ENCODE data around the gene TUT4.

TUT4 gene

DNA sequence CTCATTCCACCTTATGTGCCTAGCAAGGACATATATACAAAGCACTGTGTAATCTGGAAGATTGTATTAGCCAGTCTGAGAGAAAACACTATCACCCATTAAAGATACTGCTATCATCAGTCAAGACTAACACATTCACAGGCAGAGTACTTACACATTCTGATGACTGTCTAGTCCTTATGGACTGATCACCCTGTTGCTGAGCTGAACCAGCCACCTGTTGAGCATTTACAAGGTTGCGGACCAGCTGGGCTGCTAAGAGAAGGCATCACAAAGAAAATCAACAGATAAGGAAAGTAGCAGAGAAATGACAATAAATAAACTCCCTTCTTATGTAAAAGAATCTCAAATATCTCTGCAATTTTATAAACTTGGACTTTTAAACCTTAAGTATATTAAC lies 117.7 kb downstream of the TUT4 start:
- Histone ChIP-seq H2AFZ (ENCODE audit: low read depth, low read length, severe bottlenecking) (no peak overlapping the region), H3K9me3 (ENCODE audit: insufficient read depth, low read length) (no peaks in the 10 kb centered on the region), H3K27me3 (ENCODE audit: low read length) (no peaks in the 10 kb centered on the region), H3K36me3 (ENCODE audit: low read length) (peaks cover 35% of the 10 kb centered on the region; the same call in 1 of the 2 replicates), H3K4me2 (ENCODE audit: low read depth, low read length, poor library complexity, severe bottlenecking) (no peak overlapping the region), H3K9me2 (replicated peaks; ENCODE audit: insufficient read depth, low read length) (no peaks in the 10 kb centered on the region), H4K20me1 (ENCODE audit: low read depth, low read length) (no peaks in the 10 kb centered on the region), H3K9ac (ENCODE audit: low read length) (no peak overlapping the region), H3F3A (ENCODE audit: insufficient read depth) (no peaks in the 10 kb centered on the region), H3K4me3 (ENCODE audit: insufficient read depth, low read length, poor library complexity, severe bottlenecking) (no peak overlapping the region), H3K79me2 (ENCODE audit: insufficient read depth, low read length) (no peaks in the 10 kb centered on the region), H3K27ac (ENCODE audit: low read depth, low read length) (no peak overlapping the region)
- TF ChIP-seq, protein P1, sequence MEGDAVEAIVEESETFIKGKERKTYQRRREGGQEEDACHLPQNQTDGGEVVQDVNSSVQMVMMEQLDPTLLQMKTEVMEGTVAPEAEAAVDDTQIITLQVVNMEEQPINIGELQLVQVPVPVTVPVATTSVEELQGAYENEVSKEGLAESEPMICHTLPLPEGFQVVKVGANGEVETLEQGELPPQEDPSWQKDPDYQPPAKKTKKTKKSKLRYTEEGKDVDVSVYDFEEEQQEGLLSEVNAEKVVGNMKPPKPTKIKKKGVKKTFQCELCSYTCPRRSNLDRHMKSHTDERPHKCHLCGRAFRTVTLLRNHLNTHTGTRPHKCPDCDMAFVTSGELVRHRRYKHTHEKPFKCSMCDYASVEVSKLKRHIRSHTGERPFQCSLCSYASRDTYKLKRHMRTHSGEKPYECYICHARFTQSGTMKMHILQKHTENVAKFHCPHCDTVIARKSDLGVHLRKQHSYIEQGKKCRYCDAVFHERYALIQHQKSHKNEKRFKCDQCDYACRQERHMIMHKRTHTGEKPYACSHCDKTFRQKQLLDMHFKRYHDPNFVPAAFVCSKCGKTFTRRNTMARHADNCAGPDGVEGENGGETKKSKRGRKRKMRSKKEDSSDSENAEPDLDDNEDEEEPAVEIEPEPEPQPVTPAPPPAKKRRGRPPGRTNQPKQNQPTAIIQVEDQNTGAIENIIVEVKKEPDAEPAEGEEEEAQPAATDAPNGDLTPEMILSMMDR (IDR thresholded peaks at IDR 0.05; ENCODE audit: insufficient read depth, low read length, poor library complexity, severe bottlenecking), result no peak
- no peak for TF ChIP-seq EZH2phosphoT487 (conservative IDR thresholded peaks at IDR 0.05; ENCODE audit: low read length)

DNA sequence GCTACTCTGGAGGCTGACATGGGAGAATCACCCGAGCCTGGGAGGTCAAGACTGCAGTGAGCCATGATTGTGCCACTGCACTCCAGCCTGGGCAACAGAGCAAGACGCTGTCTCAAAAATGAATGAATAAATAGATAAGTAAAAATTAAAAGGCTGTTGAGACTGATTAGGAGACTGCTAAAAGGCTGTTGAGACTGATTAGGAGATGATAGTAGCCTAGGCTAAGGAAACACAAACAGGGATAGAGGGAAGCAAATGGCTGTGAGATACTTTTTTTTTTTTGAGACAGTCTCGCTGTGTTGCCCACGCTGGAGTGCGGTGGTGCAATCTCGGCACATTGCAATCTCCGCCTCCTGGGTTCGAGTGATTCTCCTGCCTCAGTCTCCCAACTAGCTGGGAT lies 120.1 kb downstream of the TUT4 start:
- no peak overlapping the region for H3K4me2 ChIP-seq (ENCODE audit: low read depth, low read length, poor library complexity, severe bottlenecking)
- TF ChIP-seq, protein P1 (IDR thresholded peaks at IDR 0.05; ENCODE audit: insufficient read depth, low read length, poor library complexity, severe bottlenecking), result no peak
- no peak for TF ChIP-seq EZH2phosphoT487 (conservative IDR thresholded peaks at IDR 0.05; ENCODE audit: low read length)
- no peak overlapping the region for H3K9ac ChIP-seq (ENCODE audit: low read length)

DNA sequence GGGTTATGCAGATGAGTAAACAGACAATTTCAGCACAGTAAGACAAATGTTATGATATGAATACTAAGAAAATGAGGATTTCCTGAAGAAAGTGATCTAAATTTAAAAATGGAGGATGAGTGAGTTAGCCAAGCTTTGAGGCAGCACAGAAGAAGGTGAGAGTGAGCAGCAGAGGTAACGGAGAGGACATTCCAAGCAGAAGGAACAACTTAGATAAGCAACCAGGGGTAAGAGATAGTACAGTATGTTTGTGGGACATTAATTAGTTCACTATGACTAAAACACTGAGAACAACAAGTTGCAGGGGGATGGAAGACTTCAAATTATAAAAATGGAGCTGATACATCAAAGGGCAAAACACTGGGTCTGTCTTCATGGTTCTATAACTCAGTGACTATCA lies 125.7 kb downstream of the TUT4 start:
- Histone ChIP-seq H2AFZ (ENCODE audit: low read depth, low read length, severe bottlenecking) (no peak overlapping the region), H4K20me1 (ENCODE audit: low read depth, low read length) (no peaks in the 10 kb centered on the region), H3K9me2 (replicated peaks; ENCODE audit: insufficient read depth, low read length) (no peaks in the 10 kb centered on the region), H3K27ac (ENCODE audit: low read depth, low read length) (no peak overlapping the region), H3K4me3 (ENCODE audit: insufficient read depth, low read length, poor library complexity, severe bottlenecking) (no peak overlapping the region), H3K9me3 (ENCODE audit: insufficient read depth, low read length) (no peaks in the 10 kb centered on the region), H3K4me2 (ENCODE audit: low read depth, low read length, poor library complexity, severe bottlenecking) (no peak overlapping the region), H3K79me2 (ENCODE audit: insufficient read depth, low read length) (no peaks in the 10 kb centered on the region; the same call in 1 of the 2 replicates), H3F3A (ENCODE audit: insufficient read depth) (peaks cover 33% of the 10 kb centered on the region; the same call in 1 of the 2 replicates), H3K36me3 (ENCODE audit: low read length) (peaks cover 31% of the 10 kb centered on the region; the same call in 1 of the 2 replicates), H3K9ac (ENCODE audit: low read length) (no peak overlapping the region), H3K27me3 (ENCODE audit: low read length) (no peaks in the 10 kb centered on the region)
- no peak for TF ChIP-seq EZH2phosphoT487 (conservative IDR thresholded peaks at IDR 0.05; ENCODE audit: low read length)
- TF ChIP-seq, protein P1 (IDR thresholded peaks at IDR 0.05; ENCODE audit: insufficient read depth, low read length, poor library complexity, severe bottlenecking), result no peak

More for the DNA sequence above, 120.1 kb downstream of the TUT4 start:
- 0 out of 2 replicates have a peak, but pooled peaks cover under 1% of the 10 kb centered on the region for H3F3A ChIP-seq (ENCODE audit: insufficient read depth)
- H3K79me2 ChIP-seq (ENCODE audit: insufficient read depth, low read length), result no peaks in the 10 kb centered on the region
- H3K27ac ChIP-seq (ENCODE audit: low read depth, low read length), result no peak overlapping the region
- H3K4me3 ChIP-seq (ENCODE audit: insufficient read depth, low read length, poor library complexity, severe bottlenecking), result no peak overlapping the region
- H3K9me3 ChIP-seq (ENCODE audit: insufficient read depth, low read length), result no peaks in the 10 kb centered on the region
- no peaks in the 10 kb centered on the region for H3K27me3 ChIP-seq (ENCODE audit: low read length)
- no peaks in the 10 kb centered on the region for H3K9me2 ChIP-seq (replicated peaks; ENCODE audit: insufficient read depth, low read length)
- H4K20me1 ChIP-seq (ENCODE audit: low read depth, low read length), result no peaks in the 10 kb centered on the region
- no peak overlapping the region for H2AFZ ChIP-seq (ENCODE audit: low read depth, low read length, severe bottlenecking)
- H3K36me3 ChIP-seq (ENCODE audit: low read length), result peaks cover 29% of the 10 kb centered on the region; the same call in 1 of the 2 replicates

Measured in SU-DHL-6 (cell line).